Stomach (tissue), 9 donors: ENCODE measurements around the gene TMEM178B. TPM values are rescaled to one million over a fixed set of nuclear protein-coding genes. Genes with fewer than 3 reads are reported as not detected.

Experiments
- DNase-seq, 2 donors: peaks; one replicate each; pipeline versions ENCODE4 v3.0.0 to v3.0.0-alpha.2; 2013 to 2019
- H3K27ac ChIP-seq, 5 donors: fragments of 200-600 bp in 4 of 5; sonication (generic) in 4 of 5; one replicate each; pipeline ENCODE4 v1.5.1; 2013 to 2019; ENCODE audit warnings: mild to moderate bottlenecking in 1 of 5, moderate library complexity in 1 of 5
- H3K27me3 ChIP-seq, 3 donors: fragments of 200-600 bp; sonication (generic); one replicate each; pipeline ENCODE4 v1.5.1; 2017 to 2019; ENCODE audit warnings: mixed run types in 1 of 3
- H3K36me3 ChIP-seq, 4 donors: fragments of 200-600 bp; sonication (generic); 1 replicate in 3 of 4; 2 replicates in 1 of 4; pipeline ENCODE4 v1.5.1; 2016 to 2019
- H3K4me1 ChIP-seq, 4 donors: fragments of 200-600 bp; sonication (generic); one replicate each; pipeline ENCODE4 v1.5.1; 2016 to 2019
- H3K4me3 ChIP-seq, 4 donors: fragments of 200-600 bp; sonication (generic) in 3 of 4; one replicate each; pipeline ENCODE4 v1.5.1; 2016 to 2019; ENCODE audit warnings: mild to moderate bottlenecking in 1 of 4
- H3K9me3 ChIP-seq, 4 donors: fragments of 200-600 bp; sonication (generic); one replicate each; pipeline ENCODE4 v1.5.1; 2016 to 2019
- EP300 ChIP-seq: sonication (generic); formaldehyde crosslinking; IDR thresholded peaks from one replicate; pipeline ENCODE4 v1.6.1; 2017; ENCODE audit warnings: antibody characterized with exemption
- POLR2A ChIP-seq, 4 donors: fragments of 450-650 bp; IDR thresholded peaks; one replicate each; pipeline ENCODE4 v1.6.1; 2016; ENCODE audit warnings: antibody characterized with exemption in 4 of 4, control low read depth in 2 of 4, mild to moderate bottlenecking in 1 of 4, moderate library complexity in 1 of 4
- POLR2AphosphoS5 ChIP-seq, 3 donors: sonication (generic); formaldehyde crosslinking; IDR thresholded peaks; one replicate each; pipeline ENCODE4 v1.6.1; 2016; ENCODE audit warnings: antibody characterized with exemption in 3 of 3
- WGBS, 5 donors: extraction: QIAGEN DNeasy Blood & Tissue Kit in 3 of 5; methylation state at CpG; one replicate each; pipeline versions ENCODE4 v1.1.5 to v1.1.7; 2013 to 2018; 5-methylcytosine and 5-hydroxymethylcytosine counted together
- intact Hi-C: fragments of 100-400 bp; cut with DNase I; formaldehyde crosslinking; loops from one replicate; pipeline ENCODE4 v1.15.1; 2023; ENCODE audit warnings: low total_unique reads
- polyA plus RNA-seq, 3 donors: library from polyadenylated mRNA; stranded (reverse); fragments of 200-250 nt; gene quantifications; one replicate each; pipeline ENCODE4 v1.2.3, GENCODE V29; 2013
- total RNA-seq, 5 donors: library from RNA; depleted of rRNA; stranded (reverse); fragments of >200 nt; gene quantifications; one replicate each; pipeline versions ENCODE4 v1.1.0 to v1.2.3, GENCODE V29; 2014 to 2016
- TF ChIP-seq, protein P1 (sequence below), 7 experiments: fragments of 450-650 bp in 4 of 7; fragments of 200-600 bp in 3 of 7; sonication (generic) in 3 of 7; IDR thresholded peaks; one replicate each; pipeline ENCODE4 v1.5.1; 2016 to 2019; ENCODE audit warnings: antibody characterized with exemption in 7 of 7, control low read depth in 2 of 7, mild to moderate bottlenecking in 1 of 7
- donor health status: healthy with polysubstance abuse.
- donor health status: Bipolar disorder and iron deficiency.
- donor health status: healthy.

The TMEM178B gene
- total and polyA plus RNA-seq, 8 donors = under 0.01 to 1.7 (median 0.15) TPM; not detected in 3

DNA sequence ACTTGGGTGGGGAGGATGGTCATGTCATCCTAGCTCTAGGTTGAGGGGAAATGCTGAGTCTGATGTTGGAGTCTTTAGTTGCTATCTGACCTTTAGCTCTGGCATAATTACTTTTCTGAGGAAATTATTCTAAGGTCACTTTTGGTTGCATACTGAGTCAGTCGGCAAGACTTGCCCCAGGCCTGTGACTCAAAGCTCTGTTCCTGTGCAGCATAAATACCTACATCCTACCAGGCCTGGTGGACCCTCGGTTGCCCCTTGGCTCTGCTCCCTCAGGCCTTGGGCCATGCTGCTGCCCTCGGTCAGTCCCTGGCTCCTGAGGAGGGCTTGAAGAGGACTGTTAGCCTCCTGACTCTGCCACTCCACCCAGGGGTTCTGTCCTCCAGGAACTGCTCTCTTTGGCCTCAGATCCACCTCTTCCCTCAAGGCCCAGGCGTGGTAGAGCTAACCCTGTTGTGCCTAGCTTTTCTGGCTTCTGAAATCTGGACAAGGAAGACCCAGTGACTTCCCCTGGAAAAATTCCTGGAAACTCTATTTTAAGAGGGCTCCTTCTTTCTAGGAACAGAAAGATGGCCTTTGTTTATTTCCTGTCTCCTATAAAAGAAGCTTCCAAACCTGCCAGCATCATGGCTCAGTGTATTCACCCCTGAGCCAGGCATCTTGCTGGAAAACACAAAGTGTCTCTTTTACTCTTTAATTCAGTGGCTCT lies 71.2 kb downstream of the TMEM178B start:
- intact Hi-C loops = no loop called here
- Histone ChIP-seq H3K27me3 (no peaks in the 10 kb centered on the region), H3K4me1 (no peaks in the 10 kb centered on the region), H3K9me3 (peaks cover 0 to 11% (median 4%) of the 10 kb centered on the region in 4 donors), H3K36me3 (no peaks in the 10 kb centered on the region), H3K27ac (no peak overlapping the region), H3K4me3 (no peak overlapping the region)
- DNase-seq = no peak
- WGBS, 5 donors = 50 to 73% (median 61%) methylated on average over 4 of the region's 4 CpGs
- TF ChIP-seq POLR2A (IDR thresholded peaks at IDR 0.05) (no peak), POLR2AphosphoS5 (IDR thresholded peaks at IDR 0.05) (no peak), EP300 (no peak)
- TF ChIP-seq, protein P1, sequence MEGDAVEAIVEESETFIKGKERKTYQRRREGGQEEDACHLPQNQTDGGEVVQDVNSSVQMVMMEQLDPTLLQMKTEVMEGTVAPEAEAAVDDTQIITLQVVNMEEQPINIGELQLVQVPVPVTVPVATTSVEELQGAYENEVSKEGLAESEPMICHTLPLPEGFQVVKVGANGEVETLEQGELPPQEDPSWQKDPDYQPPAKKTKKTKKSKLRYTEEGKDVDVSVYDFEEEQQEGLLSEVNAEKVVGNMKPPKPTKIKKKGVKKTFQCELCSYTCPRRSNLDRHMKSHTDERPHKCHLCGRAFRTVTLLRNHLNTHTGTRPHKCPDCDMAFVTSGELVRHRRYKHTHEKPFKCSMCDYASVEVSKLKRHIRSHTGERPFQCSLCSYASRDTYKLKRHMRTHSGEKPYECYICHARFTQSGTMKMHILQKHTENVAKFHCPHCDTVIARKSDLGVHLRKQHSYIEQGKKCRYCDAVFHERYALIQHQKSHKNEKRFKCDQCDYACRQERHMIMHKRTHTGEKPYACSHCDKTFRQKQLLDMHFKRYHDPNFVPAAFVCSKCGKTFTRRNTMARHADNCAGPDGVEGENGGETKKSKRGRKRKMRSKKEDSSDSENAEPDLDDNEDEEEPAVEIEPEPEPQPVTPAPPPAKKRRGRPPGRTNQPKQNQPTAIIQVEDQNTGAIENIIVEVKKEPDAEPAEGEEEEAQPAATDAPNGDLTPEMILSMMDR (IDR thresholded peaks at IDR 0.05) = no peak

DNA sequence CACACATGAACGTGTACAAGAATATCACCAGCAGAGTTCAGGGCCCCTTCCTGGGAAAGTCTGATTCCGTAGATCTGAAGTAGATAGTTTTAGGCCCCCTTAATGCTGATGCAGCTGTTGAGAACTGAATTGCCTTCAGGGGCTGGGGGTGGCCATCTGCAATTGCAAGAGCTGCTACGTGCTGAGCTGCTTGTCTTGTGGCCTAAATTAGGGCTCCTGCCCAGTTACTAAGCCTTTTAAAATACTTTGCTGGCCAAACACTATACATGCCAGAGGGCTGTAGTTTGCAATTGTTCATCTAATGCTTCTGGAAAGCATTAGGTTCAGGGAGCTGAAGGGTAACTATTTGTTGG lies 71.7 kb downstream of the TMEM178B start:
- TF ChIP-seq POLR2A (IDR thresholded peaks at IDR 0.05) = no peak
- H3K9me3 ChIP-seq = peaks cover 0 to 11% (median 4%) of the 10 kb centered on the region in 4 donors
- no peaks in the 10 kb centered on the region for H3K4me1 ChIP-seq
- H3K36me3 ChIP-seq = no peaks in the 10 kb centered on the region
- H3K27ac ChIP-seq = no peak overlapping the region
- 48 to 65% (median 54%) methylated on average over 3 of the region's 3 CpGs for WGBS, 5 donors
- intact Hi-C loops = no loop called here
- no peak overlapping the region for H3K4me3 ChIP-seq
- no peaks in the 10 kb centered on the region for H3K27me3 ChIP-seq
- no peak for DNase-seq

DNA sequence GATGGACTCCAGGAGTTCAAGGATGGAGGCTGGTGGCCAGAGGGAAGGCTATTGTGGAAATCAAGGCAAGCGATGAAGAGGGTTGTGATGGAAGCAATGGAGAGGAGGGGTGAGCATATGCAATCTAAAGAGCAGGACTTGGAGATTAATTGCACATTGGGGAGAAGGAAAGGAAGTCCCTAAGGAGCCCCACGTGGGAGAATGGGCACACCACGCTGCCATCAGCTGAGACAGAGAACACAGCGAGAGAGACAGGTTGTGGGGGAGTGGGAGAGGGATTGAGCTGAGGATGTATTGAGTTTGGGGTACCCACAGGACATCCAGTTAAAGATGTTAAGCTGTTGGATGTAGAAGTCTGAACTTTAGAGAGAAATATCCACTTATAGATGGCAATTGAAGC lies 73.6 kb downstream of the TMEM178B start:
- WGBS, 5 donors = 73 to 83% (median 82%) methylated on average over 4 of the region's 4 CpGs
- no peaks in the 10 kb centered on the region for H3K36me3 ChIP-seq
- TF ChIP-seq EP300 (no peak), POLR2AphosphoS5 (IDR thresholded peaks at IDR 0.05) (no peak)
- TF ChIP-seq, protein P1 (IDR thresholded peaks at IDR 0.05) = no peak

DNA sequence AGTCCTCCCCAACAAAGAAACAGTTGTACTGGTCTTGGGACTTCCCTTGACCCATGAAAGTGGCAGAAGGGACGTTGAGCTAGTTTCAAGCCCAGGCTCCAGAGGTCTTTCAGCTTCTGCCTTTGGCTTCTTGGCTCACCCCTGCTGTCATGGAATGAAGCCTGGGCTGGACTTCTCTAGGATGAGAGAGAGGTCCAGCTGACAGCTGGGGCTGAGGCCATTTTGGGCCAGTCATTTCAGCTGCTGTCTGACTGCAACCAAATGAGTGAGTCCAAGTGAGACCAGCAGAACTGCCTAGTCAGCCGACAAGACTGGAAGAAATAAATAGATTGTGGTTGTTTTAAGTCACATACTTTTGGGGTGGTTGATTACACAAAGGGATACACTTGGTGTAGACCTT lies 76.6 kb downstream of the TMEM178B start:
- no peaks in the 10 kb centered on the region for H3K36me3 ChIP-seq
- no peak overlapping the region for H3K27ac ChIP-seq
- no peak overlapping the region for H3K4me3 ChIP-seq
- no peak for DNase-seq
- TF ChIP-seq POLR2A (IDR thresholded peaks at IDR 0.05) (no peak), EP300 (no peak), POLR2AphosphoS5 (IDR thresholded peaks at IDR 0.05) (no peak)
- TF ChIP-seq, protein P1 (IDR thresholded peaks at IDR 0.05) = no peak
- WGBS, 5 donors = 51 to 69% (median 64%) methylated on average over 2 of the region's 2 CpGs
- H3K4me1 ChIP-seq = no peaks in the 10 kb centered on the region
- H3K9me3 ChIP-seq = no peaks in the 10 kb centered on the region
- H3K27me3 ChIP-seq = no peaks in the 10 kb centered on the region
- intact Hi-C loops = no loop called here

More for the DNA sequence above, 73.6 kb downstream of the TMEM178B start:
- Histone ChIP-seq H3K4me3 (no peak overlapping the region), H3K9me3 (peaks cover 0 to 4% (median under 1%) of the 10 kb centered on the region in 4 donors), H3K4me1 (no peaks in the 10 kb centered on the region), H3K27ac (no peak overlapping the region), H3K27me3 (no peaks in the 10 kb centered on the region)
- intact Hi-C loops = no loop called here
- no peak for DNase-seq

DNA sequence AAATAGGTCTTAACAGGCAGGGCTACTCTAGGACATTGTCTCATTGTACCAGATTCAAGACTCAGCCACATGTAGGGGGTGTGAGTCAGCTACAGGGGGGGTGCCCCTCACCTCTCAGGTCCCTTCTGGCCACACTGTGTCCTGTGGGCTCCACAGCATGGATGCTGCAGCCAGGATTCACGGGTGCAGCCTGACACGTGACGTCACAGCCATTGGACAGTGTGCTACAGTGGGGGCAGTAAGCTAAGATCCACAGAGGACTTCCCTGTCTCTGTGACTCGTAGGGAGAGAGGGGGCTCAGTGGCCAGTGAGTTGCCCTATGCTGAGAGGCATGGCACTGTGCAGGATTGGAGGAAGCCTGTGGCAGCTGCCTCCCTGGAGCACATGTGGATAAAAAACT lies 77.9 kb downstream of the TMEM178B start:
- no peaks in the 10 kb centered on the region for H3K4me1 ChIP-seq
- no peaks in the 10 kb centered on the region for H3K36me3 ChIP-seq
- no peaks in the 10 kb centered on the region for H3K9me3 ChIP-seq
- H3K4me3 ChIP-seq = no peak overlapping the region
- no peaks in the 10 kb centered on the region for H3K27me3 ChIP-seq
- 57 to 80% (median 77%) methylated on average over 1 to 4 of the region's 4 CpGs for WGBS, 5 donors
- intact Hi-C loops = no loop called here
- TF ChIP-seq, protein P1 (IDR thresholded peaks at IDR 0.05) = no peak
- TF ChIP-seq POLR2A (IDR thresholded peaks at IDR 0.05) = no peak
- TF ChIP-seq EP300 = no peak
- no peak for TF ChIP-seq POLR2AphosphoS5 (IDR thresholded peaks at IDR 0.05)
- no peak overlapping the region for H3K27ac ChIP-seq
- DNase-seq = no peak
